GM23338 (cell line): ENCODE measurements around the gene CHIC2. TPM values are rescaled to one million over a fixed set of nuclear protein-coding genes. Genes with fewer than 3 reads are reported as not detected.

Experiments used
- ATAC-seq: fragments of 200-7000 bp; cut with Tn5 transposase; 3 replicates; pipeline ENCODE4 v1.9.1; 2020
- DNase-seq: peaks from one replicate; pipeline ENCODE4 v3.0.0-alpha.2; 2015; ENCODE audit warnings: low spot score
- H2AFZ ChIP-seq: fragments of 200-600 bp; sonication (generic); 2 replicates; pipeline ENCODE4 v1.8.0; 2016; ENCODE audit warnings: antibody characterized with exemption, mild to moderate bottlenecking, moderate library complexity
- H3F3A ChIP-seq: fragments of 200-600 bp; sonication (generic); replicated peaks from 2 replicates; pipeline ENCODE4 v1.8.0; 2017; ENCODE audit warnings: antibody characterized with exemption, mixed run types, low read depth
- H3K27ac ChIP-seq: fragments of 200-600 bp; sonication (generic); 2 replicates; pipeline ENCODE4 v1.6.1; 2016; ENCODE audit warnings: low read depth
- H3K27me3 ChIP-seq: fragments of 200-600 bp; sonication (generic); 2 replicates; pipeline ENCODE4 v1.8.0; 2016; ENCODE audit warnings: mild to moderate bottlenecking, mixed run types, moderate library complexity; ENCODE audit not compliant: insufficient read depth
- H3K36me3 ChIP-seq: fragments of 200-600 bp; sonication (generic); 2 replicates; pipeline ENCODE4 v1.8.0; 2016; ENCODE audit warnings: mild to moderate bottlenecking; ENCODE audit not compliant: insufficient read depth
- H3K4me1 ChIP-seq: fragments of 200-600 bp; sonication (generic); 2 replicates; pipeline ENCODE4 v1.8.0; 2016; ENCODE audit warnings: mild to moderate bottlenecking, moderate library complexity; ENCODE audit not compliant: insufficient read depth
- H3K4me2 ChIP-seq: fragments of 200-600 bp; sonication (generic); 2 replicates; pipeline ENCODE4 v1.7.1; 2017; ENCODE audit warnings: mixed run types
- H3K4me3 ChIP-seq: fragments of 200-600 bp; sonication (generic); 2 replicates; pipeline ENCODE4 v1.6.1; 2016; ENCODE audit warnings: mixed run types
- H3K79me2 ChIP-seq: fragments of 200-600 bp; sonication (generic); replicated peaks from 2 replicates; pipeline ENCODE4 v1.8.0; 2017; ENCODE audit warnings: mild to moderate bottlenecking; ENCODE audit not compliant: insufficient read depth
- H3K9me2 ChIP-seq: fragments of 200-600 bp; sonication (generic); 2 replicates; pipeline ENCODE4 v1.8.0; 2017; ENCODE audit not compliant: insufficient read depth
- H4K20me1 ChIP-seq: fragments of 200-600 bp; sonication (generic); replicated peaks from 2 replicates; pipeline ENCODE4 v1.8.0; 2017; ENCODE audit warnings: mild to moderate bottlenecking; ENCODE audit not compliant: insufficient read depth
- H3K27ac Mint-ChIP-seq: 2 replicates; pipeline ENCODE4 v1.8.0; 2020; ENCODE audit warnings: inconsistent platforms, mild to moderate bottlenecking, moderate library complexity, mixed read lengths
- H3K27me3 Mint-ChIP-seq: 3 replicates; pipeline ENCODE4 v1.8.0; 2022; ENCODE audit warnings: low read depth, mild to moderate bottlenecking, moderate library complexity, mixed read lengths, inconsistent platforms; ENCODE audit not compliant: insufficient read depth, poor library complexity
- H3K36me3 Mint-ChIP-seq: 3 replicates; pipeline ENCODE4 v1.8.0; 2021; ENCODE audit warnings: low read depth, mild to moderate bottlenecking, inconsistent platforms, moderate library complexity, mixed read lengths
- H3K4me1 Mint-ChIP-seq: 3 replicates; pipeline ENCODE4 v1.8.0; 2020; ENCODE audit warnings: mild to moderate bottlenecking, inconsistent platforms, mixed read lengths
- H3K4me3 Mint-ChIP-seq: 3 replicates; pipeline ENCODE4 v1.8.0; 2021; ENCODE audit warnings: moderate library complexity, mild to moderate bottlenecking, inconsistent platforms, mixed read lengths
- H3K9me3 Mint-ChIP-seq: 3 replicates; pipeline ENCODE4 v1.8.0; 2020; ENCODE audit warnings: moderate library complexity, mild to moderate bottlenecking, inconsistent platforms, mixed read lengths
- CREB1 ChIP-seq: fragments of 250-450 bp; sonication (Bioruptor Pico); IDR thresholded peaks from 2 replicates; pipeline ENCODE4 v1.5.0; 2020; ENCODE audit warnings: low read depth, mild to moderate bottlenecking, moderate library complexity
- CTCF ChIP-seq, 2 experiments: fragments of 200-600 bp in 1 of 2; sonication (generic) in 1 of 2; conservative IDR thresholded peaks; 2 replicates each; pipeline versions ENCODE4 v1.5.1 to v1.6.1; 2016 to 2017; ENCODE audit warnings: antibody characterized with exemption in 2 of 2, low read depth in 2 of 2, mild to moderate bottlenecking in 2 of 2, moderate library complexity in 1 of 2
- ETS1 ChIP-seq: IDR thresholded peaks from 2 replicates; pipeline ENCODE4 v1.6.1; 2016; ENCODE audit warnings: antibody characterized with exemption
- EZH2 ChIP-seq: fragments of 200-600 bp; sonication (generic); IDR thresholded peaks from one replicate; pipeline ENCODE4 v1.8.0; 2017; ENCODE audit warnings: antibody characterized with exemption, mild to moderate bottlenecking, low read depth; ENCODE audit not compliant: unreplicated experiment
- EZH2phosphoT487 ChIP-seq: fragments of 200-600 bp; sonication (generic); IDR thresholded peaks from one replicate; pipeline ENCODE4 v1.8.1; 2018; ENCODE audit warnings: antibody characterized with exemption; ENCODE audit not compliant: unreplicated experiment
- JUNB ChIP-seq: IDR thresholded peaks from one replicate; pipeline ENCODE4 v1.6.1; 2016; ENCODE audit warnings: antibody characterized with exemption; ENCODE audit not compliant: unreplicated experiment
- NANOG ChIP-seq: IDR thresholded peaks from 2 replicates; pipeline ENCODE4 v1.6.1; 2016; ENCODE audit warnings: antibody characterized with exemption, borderline replicate concordance
- POLR2AphosphoS5 ChIP-seq: IDR thresholded peaks from 2 replicates; pipeline ENCODE4 v1.6.1; 2016; ENCODE audit warnings: antibody characterized with exemption, low read depth
- REST ChIP-seq: IDR thresholded peaks from one replicate; pipeline ENCODE4 v1.6.1; 2018; ENCODE audit warnings: antibody characterized with exemption; ENCODE audit not compliant: unreplicated experiment
- STAT1 ChIP-seq: IDR thresholded peaks from one replicate; pipeline ENCODE4 v1.6.1; 2016; ENCODE audit warnings: antibody characterized with exemption; ENCODE audit not compliant: unreplicated experiment
- ZNF114 ChIP-seq: fragments of 250-450 bp; sonication (Bioruptor Pico); IDR thresholded peaks from 2 replicates; pipeline ENCODE4 v1.5.0; 2020; ENCODE audit warnings: mild to moderate bottlenecking, moderate library complexity
- ZNF331 ChIP-seq: fragments of 250-450 bp; sonication (Bioruptor Pico); IDR thresholded peaks from 2 replicates; pipeline ENCODE4 v1.5.0; 2020; ENCODE audit warnings: low read depth, mild to moderate bottlenecking, moderate library complexity
- ZNF462 ChIP-seq: fragments of 250-450 bp; sonication (Bioruptor Pico); IDR thresholded peaks from 2 replicates; pipeline ENCODE4 v1.5.0; 2020; ENCODE audit warnings: mild to moderate bottlenecking, moderate library complexity
- polyA plus RNA-seq: library from polyadenylated mRNA; unstranded; fragments of >200 nt; fragmentation: Nextera tagmentation; extraction: Ambion mirVana; gene quantifications from 2 replicates; pipeline ENCODE4 v1.2.1, GENCODE V29; 2016
- total RNA-seq: library from RNA; depleted of rRNA; stranded (reverse); fragments of >200 nt; shearing (Covaris generic); gene quantifications from 2 replicates; pipeline ENCODE4 v1.2.3, GENCODE V29; 2014

CHIC2 gene
- total and polyA plus RNA-seq, 2 experiments from 2014 or later = 17.2 to 18.3 TPM

GRCh38 chr4:54011201-54011600, 53.2 kb downstream of the CHIC2 start:
- TF ChIP-seq ZNF114 (CRISPR knock-in tag) (no peak), JUNB (no peak), REST (no peak), CTCF (conservative IDR thresholded peaks at IDR 0.05; ENCODE audit: low read depth in 2 of 2) (no peak), ETS1 (no peak), NANOG (no peak), CREB1 (CRISPR knock-in tag) (no peak), POLR2AphosphoS5 (no peak), EZH2phosphoT487 (no peak), ZNF331 (CRISPR knock-in tag) (no peak), STAT1 (no peak), EZH2 (no peak), ZNF462 (CRISPR knock-in tag) (no peak)
- Histone ChIP-seq H3K27ac (no peak overlapping the region), H3K27me3 (no peaks in the 10 kb centered on the region), H3K4me1 (peaks cover 48% of the 10 kb centered on the region), H2AFZ (no peak overlapping the region), H3F3A (no peaks in the 10 kb centered on the region), H3K9me2 (no peaks in the 10 kb centered on the region), H4K20me1 (no peaks in the 10 kb centered on the region), H3K36me3 (no peaks in the 10 kb centered on the region), H3K79me2 (no peaks in the 10 kb centered on the region), H3K4me2 (no peak overlapping the region), H3K4me3 (no peak overlapping the region)
- ATAC-seq = no peak
- no peaks in the 10 kb centered on the region for H3K9me3 Mint-ChIP-seq
- peaks cover 45% of the 10 kb centered on the region for H3K4me1 Mint-ChIP-seq
- no peak overlapping the region for H3K27ac Mint-ChIP-seq
- H3K27me3 Mint-ChIP-seq = no peaks in the 10 kb centered on the region
- no peak overlapping the region for H3K4me3 Mint-ChIP-seq
- DNase-seq = no peak
- H3K36me3 Mint-ChIP-seq = no peaks in the 10 kb centered on the region
